HepG2 (cell line): Measurements from ENCODE around the gene MOXD1. TPM values are rescaled to one million over a fixed set of nuclear protein-coding genes. Genes with fewer than 3 reads are reported as not detected.

Experiments used
- ATAC-seq: fragments of 200-7000 bp; cut with Tn5 transposase; 3 replicates; pipeline ENCODE4 v1.9.1; 2020; ENCODE audit warnings: mild to moderate bottlenecking, moderate library complexity
- BruUV-seq: library from RNA; stranded (reverse); fragments of 400-500 nt; replicated peaks from 2 replicates; lab custom pipeline; 2021; lab: Mats Ljungman, UMichigan
- CTCF ChIA-PET: fragments of 300-600 bp; formaldehyde crosslinking; extraction: SDS; loops from one replicate; lab custom pipeline; 2021; ENCODE audit warnings: low total read pairs, inconsistent platforms, low intra/inter-chr PET ratio; lab: Yijun Ruan, JAX
- POLR2A ChIA-PET: fragments of 350-600 bp; sonication (Branson Sonifier 250); formaldehyde crosslinking; loops from one replicate; lab custom pipeline; 2020; ENCODE audit warnings: antibody characterized with exemption, inconsistent platforms; lab: Yijun Ruan, JAX
- DNase-seq: peaks from one replicate; pipeline ENCODE4 v3.0.0-alpha.2; 2015; ENCODE audit warnings: low spot score
- FAIRE-seq: peaks from 3 replicates; lab custom pipeline; 2011; peaks lifted over from hg19 to GRCh38; lab: Jason Lieb, UNC
- H2AFZ ChIP-seq: one replicate; pipeline ENCODE4 v1.6.1; 2011; ENCODE audit warnings: low read length, inconsistent platforms
- H3K27ac ChIP-seq: fragments of 300-600 bp; 3 replicates; pipeline ENCODE4 v1.8.0; 2011; ENCODE audit warnings: mixed run types, mild to moderate bottlenecking, mixed read lengths, low read length, inconsistent platforms; ENCODE audit not compliant: insufficient read depth; ENCODE audit errors: extremely low read length
- H3K27me3 ChIP-seq, 2 experiments: fragments of 200-600 bp in 1 of 2; 2 replicates in 1 of 2; 3 replicates in 1 of 2; pipeline versions ENCODE4 v1.6.0 to v1.8.0; 2011; ENCODE audit warnings: low read length in 2 of 2, mild to moderate bottlenecking in 2 of 2, moderate library complexity in 2 of 2, inconsistent platforms in 1 of 2; ENCODE audit not compliant: insufficient read depth in 2 of 2, control insufficient read depth in 1 of 2
- H3K36me3 ChIP-seq, 2 experiments: fragments of 200-600 bp in 1 of 2; replicated peaks in 1 of 2; 2 replicates in 1 of 2; 3 replicates in 1 of 2; pipeline versions ENCODE4 v1.5.1 to v1.8.0; 2011; ENCODE audit warnings: low read length in 2 of 2, inconsistent platforms in 1 of 2; ENCODE audit not compliant: insufficient read depth in 2 of 2, control insufficient read depth in 1 of 2
- H3K4me1 ChIP-seq: 2 replicates; pipeline ENCODE4 v1.5.1; 2012; ENCODE audit warnings: low read length, inconsistent platforms; ENCODE audit not compliant: insufficient read depth
- H3K4me2 ChIP-seq: 2 replicates; pipeline ENCODE4 v1.6.0; 2011; ENCODE audit warnings: low read depth, low read length, inconsistent platforms
- H3K4me3 ChIP-seq, 3 experiments: fragments of 200-600 bp in 1 of 3; sonication (generic), shearing (Covaris generic) in 1 of 3; replicated peaks in 1 of 3; 2 replicates each; pipeline ENCODE4 v1.5.1; 2011 to 2016; ENCODE audit warnings: low read length in 3 of 3, inconsistent platforms in 2 of 3, low read depth in 2 of 3, mild to moderate bottlenecking in 2 of 3, control low read depth in 1 of 3, mixed read lengths in 1 of 3; ENCODE audit not compliant: insufficient read depth in 1 of 3
- H3K79me2 ChIP-seq: one replicate; pipeline ENCODE4 v1.6.1; 2011; ENCODE audit warnings: low read length, inconsistent platforms; ENCODE audit not compliant: insufficient read depth
- H3K9ac ChIP-seq: 2 replicates; pipeline ENCODE4 v1.6.0; 2011; ENCODE audit warnings: mild to moderate bottlenecking, low read depth, low read length, inconsistent platforms; ENCODE audit not compliant: insufficient read depth
- H3K9me3 ChIP-seq: 2 replicates; pipeline ENCODE4 v1.5.1; 2012; ENCODE audit warnings: mild to moderate bottlenecking, low read length
- H4K20me1 ChIP-seq: 2 replicates; pipeline ENCODE4 v1.6.0; 2011; ENCODE audit warnings: inconsistent platforms, mild to moderate bottlenecking, low read length, moderate library complexity; ENCODE audit not compliant: insufficient read depth
- HMG20A ChIP-seq: IDR thresholded peaks from 2 replicates; pipeline ENCODE4 v1.6.1; 2016; ENCODE audit warnings: borderline replicate concordance
- PITX1 ChIP-seq: sonication (generic); formaldehyde crosslinking; IDR thresholded peaks from 2 replicates; pipeline ENCODE4 v1.5.1; 2020; ENCODE audit warnings: mild to moderate bottlenecking, missing genetic modification reagents
- UBTF ChIP-seq: sonication (generic); formaldehyde crosslinking; IDR thresholded peaks from 2 replicates; pipeline ENCODE4 v1.4.0; 2020; ENCODE audit warnings: mild to moderate bottlenecking, missing genetic modification reagents
- ZBTB1 ChIP-seq: sonication (generic); formaldehyde crosslinking; IDR thresholded peaks from 2 replicates; pipeline ENCODE4 v1.4.0; 2020; ENCODE audit warnings: missing genetic modification reagents, borderline replicate concordance
- ZBTB42 ChIP-seq: sonication (generic); formaldehyde crosslinking; IDR thresholded peaks from 2 replicates; pipeline ENCODE4 v1.5.0; 2020; ENCODE audit warnings: mild to moderate bottlenecking, missing genetic modification reagents
- ZFP36 ChIP-seq: fragments of 150-350 bp; IDR thresholded peaks from 2 replicates; pipeline ENCODE4 v1.6.1; 2018; ENCODE audit warnings: borderline replicate concordance, low read length, low read depth; ENCODE audit not compliant: partially characterized antibody
- ZNF510 ChIP-seq: sonication (generic); formaldehyde crosslinking; IDR thresholded peaks from 2 replicates; pipeline ENCODE4 v1.4.0; 2020; ENCODE audit warnings: low read depth, mild to moderate bottlenecking, missing genetic modification reagents
- ZNF747 ChIP-seq: sonication (generic); formaldehyde crosslinking; IDR thresholded peaks from 2 replicates; pipeline ENCODE4 v1.8.1; 2023; ENCODE audit warnings: missing genetic modification reagents, mild to moderate bottlenecking, borderline replicate concordance
- WGBS: methylation state at CpG from one replicate; pipeline ENCODE4 v1.1.6; 2017; ENCODE audit warnings: low lambda C conversion rate; 5-methylcytosine and 5-hydroxymethylcytosine counted together
- in situ Hi-C: cut with HindIII; loops from 2 replicates; pipeline ENCODE4 v1.10.0; 2017; ENCODE audit warnings: low pct_unique_long_range_greater_than_20kb; ENCODE audit not compliant: extremely low pct_ligation_motif_present
- intact Hi-C: fragments of 100-400 bp; cut with micrococcal nuclease; formaldehyde crosslinking; loops from one replicate; pipeline ENCODE4 v1.10.0; 2022; ENCODE audit not compliant: unreplicated experiment
- polyA plus RNA-seq, 8 experiments: library from polyadenylated mRNA; depleted of rRNA in 3 of 8; stranded (reverse) in 7 of 8; unstranded in 1 of 8; fragments of >200 nt; fragmentation: Illumina TruSeq in 4 of 8; extraction: Trizol in 4 of 8; gene quantifications; 2 replicates each; pipeline versions ENCODE4 v1.2.1 to v1.2.3, GENCODE V29; 2011 to 2016; ENCODE audit warnings: low read depth in 4 of 8, missing spikeins in 1 of 8, mixed read lengths in 1 of 8; ENCODE audit not compliant: insufficient read depth in 1 of 8
- total RNA-seq, 5 experiments: library from RNA; depleted of rRNA; stranded (reverse); fragments of >200 nt; fragmentation: Illumina TruSeq; extraction: Trizol; gene quantifications; 2 replicates each; pipeline ENCODE4 v1.2.3, GENCODE V29; 2016; ENCODE audit warnings: low read depth in 1 of 5

MOXD1 gene
- total and polyA plus RNA-seq, 2 of the 13 experiments (the other 11 are each of a cell fraction or from before 2014, with no cell fraction given): 0.03 TPM; not detected in 1

- no peak overlapping the region for H3K4me2 ChIP-seq
- H3K4me3 ChIP-seq: no peak overlapping the region
- ChIA-PET CTCF (no interaction called here), POLR2A (no interaction called here)
- H3K9ac ChIP-seq: no peak overlapping the region
- H3K36me3 ChIP-seq: no peaks in the 10 kb centered on the region
- peaks cover 13% of the 10 kb centered on the region; the same call in 1 of the 2 replicates for H3K9me3 ChIP-seq
- DNase-seq (no peak), ATAC-seq (no peak), FAIRE-seq (no peak)
- no peaks in the 10 kb centered on the region for H3K4me1 ChIP-seq
- H3K27ac ChIP-seq: no peak overlapping the region
- H4K20me1 ChIP-seq: no peaks in the 10 kb centered on the region
- in situ Hi-C loops: loop anchor here (5.0 kb wide), 1 partner anchor 88 kb away; no protein-coding TSS in a partner anchor
- H2AFZ ChIP-seq: no peak overlapping the region
- no TSS peak for BruUV-seq
- no peaks in the 10 kb centered on the region for H3K79me2 ChIP-seq
- WGBS: under 1% methylated on average over 4 of the region's 4 CpGs
- no peaks in the 10 kb centered on the region; a peak in 1 of 5 replicates for H3K27me3 ChIP-seq
- TF ChIP-seq ZBTB42 (no peak), HMG20A (CRISPR knock-in tag) (no peak), ZNF747 (CRISPR knock-in tag) (no peak), ZBTB1 (no peak), ZNF510 (CRISPR knock-in tag) (no peak), UBTF (CRISPR knock-in tag) (no peak), PITX1 (CRISPR knock-in tag) (no peak), ZFP36 (no peak)
- TF ChIP-seq, all 625 proteins: peak for 0
- intact Hi-C loops: no loop called here
Measured at GRCh38 chr6:132390017-132390416, 11.3 kb downstream of the MOXD1 start.
